PC-3 (cell line): ENCODE results near the gene MRPS34. TPM values are rescaled to one million over a fixed set of nuclear protein-coding genes. Genes with fewer than 3 reads are reported as not detected.

Experiments
- ATAC-seq: fragments of 200-7000 bp; cut with Tn5 transposase; 2 replicates; pipeline ENCODE4 v1.9.1; 2020; ENCODE audit warnings: mild to moderate bottlenecking, moderate library complexity
- BruUV-seq: library from RNA; stranded (reverse); fragments of 400-500 nt; replicated peaks from 2 replicates; lab custom pipeline; 2021; lab: Mats Ljungman, UMichigan
- CTCF ChIA-PET: fragments of 300-600 bp; sonication (Branson Sonifier 250); formaldehyde crosslinking; loops from one replicate; lab custom pipeline; 2022; ENCODE audit warnings: antibody characterized with exemption; lab: Charles Lee
- POLR2A ChIA-PET: fragments of 300-600 bp; sonication (Branson Sonifier 250); formaldehyde crosslinking; loops from one replicate; lab custom pipeline; 2022; ENCODE audit warnings: antibody characterized with exemption; ENCODE audit not compliant: unreplicated experiment; lab: Charles Lee
- DNase-seq: peaks from one replicate; pipeline ENCODE4 v3.0.0-alpha.2; 2015
- H2AFZ ChIP-seq: fragments of 300-600 bp; sonication (generic); 2 replicates; pipeline ENCODE4 v1.6.0; 2016; ENCODE audit warnings: antibody characterized with exemption, low read length
- H3F3A ChIP-seq: fragments of 300-600 bp; sonication (generic); one replicate; pipeline ENCODE4 v1.6.0; 2017; ENCODE audit warnings: antibody characterized with exemption, low read length, control low read depth, mild to moderate bottlenecking; ENCODE audit not compliant: unreplicated experiment
- H3K27ac ChIP-seq: fragments of 300-600 bp; sonication (generic); 2 replicates; pipeline ENCODE4 v1.5.1; 2016; ENCODE audit warnings: mild to moderate bottlenecking, low read length
- H3K27me3 ChIP-seq: fragments of 300-600 bp; sonication (generic); 2 replicates; pipeline ENCODE4 v1.6.1; 2016; ENCODE audit warnings: low read length, mixed read lengths
- H3K36me3 ChIP-seq: fragments of 300-600 bp; sonication (generic); 2 replicates; pipeline ENCODE4 v1.6.1; 2016; ENCODE audit warnings: low read depth, mixed run types, low read length, mixed read lengths
- H3K4me1 ChIP-seq: fragments of 300-600 bp; sonication (generic); 2 replicates; pipeline ENCODE4 v1.5.1; 2016; ENCODE audit warnings: low read length; ENCODE audit not compliant: insufficient read depth
- H3K4me2 ChIP-seq: fragments of 300-600 bp; sonication (generic); 2 replicates; pipeline ENCODE4 v1.6.0; 2016; ENCODE audit warnings: low read length
- H3K4me3 ChIP-seq: fragments of 300-600 bp; sonication (generic); 2 replicates; pipeline ENCODE4 v1.5.1; 2016; ENCODE audit warnings: mild to moderate bottlenecking, low read length, mixed read lengths
- H3K79me2 ChIP-seq: fragments of 300-600 bp; sonication (generic); 2 replicates; pipeline ENCODE4 v1.6.1; 2017; ENCODE audit warnings: low read length, mixed read lengths
- H3K9ac ChIP-seq: fragments of 300-600 bp; sonication (generic); 2 replicates; pipeline ENCODE4 v1.6.0; 2016; ENCODE audit warnings: mild to moderate bottlenecking, low read length
- H3K9me2 ChIP-seq: fragments of 300-600 bp; sonication (generic); replicated peaks from 2 replicates; pipeline ENCODE4 v1.6.1; 2016; ENCODE audit warnings: mixed run types, low read length, mixed read lengths
- H3K9me3 ChIP-seq: fragments of 300-600 bp; sonication (generic); 2 replicates; pipeline ENCODE4 v1.6.1; 2016; ENCODE audit warnings: low read length, mixed read lengths
- H4K20me1 ChIP-seq: fragments of 300-600 bp; sonication (generic); 2 replicates; pipeline ENCODE4 v1.6.1; 2016; ENCODE audit warnings: low read length, mixed read lengths
- EZH2 ChIP-seq: fragments of 300-600 bp; sonication (generic); IDR thresholded peaks from one replicate; pipeline ENCODE4 v1.6.1; 2017; ENCODE audit warnings: antibody characterized with exemption, mild to moderate bottlenecking, low read length; ENCODE audit not compliant: unreplicated experiment
- EZH2phosphoT487 ChIP-seq: fragments of 300-600 bp; sonication (generic); IDR thresholded peaks from 2 replicates; pipeline ENCODE4 v1.6.1; 2018; ENCODE audit warnings: mild to moderate bottlenecking, antibody characterized with exemption, low read length, borderline replicate concordance
- intact Hi-C: fragments of 100-400 bp; cut with micrococcal nuclease; formaldehyde crosslinking; loops from 2 replicates; pipeline ENCODE4 v1.9.0; 2023
- total RNA-seq: library from RNA; depleted of rRNA; stranded (reverse); fragments of >200 nt; gene quantifications from 2 replicates; pipeline ENCODE4 v1.2.3, GENCODE V29; 2014
- TF ChIP-seq, protein P1 (sequence below): fragments of 300-600 bp; sonication (generic); conservative IDR thresholded peaks from 2 replicates; pipeline ENCODE4 v1.5.1; 2017; ENCODE audit warnings: antibody characterized with exemption, low read depth, mild to moderate bottlenecking, low read length

MRPS34 gene
- total RNA-seq, 1 experiment from 2014 or later = 248 TPM

DNA sequence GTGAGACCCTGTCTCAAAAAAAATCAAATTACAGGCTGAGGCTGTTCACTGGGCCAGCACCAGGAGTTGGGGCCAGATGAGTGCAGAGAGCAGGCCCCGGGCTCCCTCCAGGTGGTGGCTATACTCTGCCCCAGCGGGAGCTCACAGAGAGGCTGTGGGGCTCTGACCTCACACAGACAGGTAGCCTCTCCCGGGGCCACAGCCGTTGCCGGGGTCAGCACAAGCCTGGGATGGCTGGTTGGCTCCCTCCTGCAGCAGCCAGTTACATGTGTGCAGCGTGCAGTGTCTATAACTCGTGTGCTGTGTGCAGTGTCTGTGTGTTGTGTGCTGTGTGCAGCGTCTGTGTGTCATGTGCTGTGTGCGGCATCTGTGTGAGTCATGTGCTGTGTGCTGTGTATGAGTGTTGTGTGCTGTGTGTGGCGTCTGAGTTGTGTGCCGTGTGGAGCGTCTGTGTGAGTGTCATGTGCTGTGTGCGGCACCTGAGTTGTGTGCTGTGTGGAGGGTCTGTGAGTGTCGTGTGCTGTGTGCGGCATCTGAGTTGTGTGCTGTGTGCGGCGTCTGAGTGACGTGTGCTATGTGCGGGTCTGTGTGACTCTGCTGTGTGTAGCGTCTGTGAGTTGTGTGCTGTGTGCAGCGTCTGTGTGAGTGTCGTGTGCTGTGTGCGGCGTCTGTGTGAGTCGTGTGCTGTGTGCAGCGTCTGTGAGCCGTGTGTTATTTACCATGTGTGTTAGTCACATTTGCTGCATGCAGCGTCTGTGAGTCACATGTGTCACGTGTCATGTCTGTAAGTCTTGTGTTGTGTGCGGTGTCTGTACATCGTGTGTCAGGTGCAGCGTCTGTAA is 46.1 kb downstream of the MRPS34 start:
- ChIA-PET CTCF (no interaction called here), POLR2A (interaction anchor here (0.6 kb wide), 1 partner anchor 384 kb away, joined by 12 read pairs; no protein-coding TSS in a partner anchor)
- H3F3A ChIP-seq = no peaks in the 10 kb centered on the region
- H3K27me3 ChIP-seq = no peaks in the 10 kb centered on the region
- peaks cover 11% of the 10 kb centered on the region; the same call in 1 of the 2 replicates for H3K4me1 ChIP-seq
- TF ChIP-seq, protein P1, sequence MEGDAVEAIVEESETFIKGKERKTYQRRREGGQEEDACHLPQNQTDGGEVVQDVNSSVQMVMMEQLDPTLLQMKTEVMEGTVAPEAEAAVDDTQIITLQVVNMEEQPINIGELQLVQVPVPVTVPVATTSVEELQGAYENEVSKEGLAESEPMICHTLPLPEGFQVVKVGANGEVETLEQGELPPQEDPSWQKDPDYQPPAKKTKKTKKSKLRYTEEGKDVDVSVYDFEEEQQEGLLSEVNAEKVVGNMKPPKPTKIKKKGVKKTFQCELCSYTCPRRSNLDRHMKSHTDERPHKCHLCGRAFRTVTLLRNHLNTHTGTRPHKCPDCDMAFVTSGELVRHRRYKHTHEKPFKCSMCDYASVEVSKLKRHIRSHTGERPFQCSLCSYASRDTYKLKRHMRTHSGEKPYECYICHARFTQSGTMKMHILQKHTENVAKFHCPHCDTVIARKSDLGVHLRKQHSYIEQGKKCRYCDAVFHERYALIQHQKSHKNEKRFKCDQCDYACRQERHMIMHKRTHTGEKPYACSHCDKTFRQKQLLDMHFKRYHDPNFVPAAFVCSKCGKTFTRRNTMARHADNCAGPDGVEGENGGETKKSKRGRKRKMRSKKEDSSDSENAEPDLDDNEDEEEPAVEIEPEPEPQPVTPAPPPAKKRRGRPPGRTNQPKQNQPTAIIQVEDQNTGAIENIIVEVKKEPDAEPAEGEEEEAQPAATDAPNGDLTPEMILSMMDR = no peak
- no peak for TF ChIP-seq EZH2phosphoT487
- TF ChIP-seq EZH2 = no peak
- ATAC-seq (no peak), DNase-seq (no peak)
- no TSS peak for BruUV-seq
- peaks cover 18% of the 10 kb centered on the region for H3K79me2 ChIP-seq
- H3K4me2 ChIP-seq = no peak overlapping the region
- H3K9me3 ChIP-seq = no peaks in the 10 kb centered on the region
- H2AFZ ChIP-seq = no peak overlapping the region
- no peak overlapping the region for H3K4me3 ChIP-seq
- intact Hi-C loops = no loop called here
- no peaks in the 10 kb centered on the region for H3K9me2 ChIP-seq
- H3K36me3 ChIP-seq = no peaks in the 10 kb centered on the region
- H3K27ac ChIP-seq = no peak overlapping the region
- no peak overlapping the region for H3K9ac ChIP-seq
- H4K20me1 ChIP-seq = no peaks in the 10 kb centered on the region

DNA sequence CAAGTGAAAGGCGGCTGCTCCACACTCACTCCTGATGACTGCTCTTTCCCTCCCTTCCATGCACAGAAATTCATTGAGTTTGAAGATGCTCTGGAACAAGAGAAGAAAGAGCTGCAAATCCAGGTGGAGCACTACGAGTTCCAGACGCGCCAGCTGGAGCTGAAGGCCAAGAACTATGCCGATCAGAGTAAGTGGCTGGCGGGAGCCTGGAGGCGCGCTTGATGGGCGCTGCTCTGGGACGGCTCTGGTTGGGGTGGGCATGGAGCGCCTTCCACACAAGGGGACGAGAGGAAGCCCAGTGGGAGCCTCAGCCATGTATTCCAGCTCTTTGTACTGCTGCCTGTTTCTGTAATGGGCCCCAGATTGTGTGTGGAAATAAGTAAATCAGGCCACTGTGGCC is 48.4 kb downstream of the MRPS34 start:
- BruUV-seq = no TSS peak
- no peak overlapping the region for H3K4me2 ChIP-seq
- no peaks in the 10 kb centered on the region for H3K27me3 ChIP-seq
- H3K79me2 ChIP-seq = peaks cover 21% of the 10 kb centered on the region
- H3K36me3 ChIP-seq = no peaks in the 10 kb centered on the region
- H3K9me2 ChIP-seq = no peaks in the 10 kb centered on the region
- no peak overlapping the region for H3K4me3 ChIP-seq
- no peaks in the 10 kb centered on the region for H3F3A ChIP-seq
- H2AFZ ChIP-seq = no peak overlapping the region
- H3K9me3 ChIP-seq = no peaks in the 10 kb centered on the region
- DNase-seq (no peak), ATAC-seq (no peak)
- TF ChIP-seq EZH2phosphoT487 (no peak), EZH2 (no peak)
- TF ChIP-seq, protein P1 = no peak
- no peak overlapping the region for H3K9ac ChIP-seq
- H3K27ac ChIP-seq = no peak overlapping the region
- ChIA-PET POLR2A (no interaction called here), CTCF (no interaction called here)
- no peaks in the 10 kb centered on the region for H4K20me1 ChIP-seq
- peaks cover 15% of the 10 kb centered on the region; the same call in 1 of the 2 replicates for H3K4me1 ChIP-seq
- intact Hi-C loops = no loop called here
